OCI-LY3 (cell line): ENCODE results near the gene CTNNBL1.

Experiments
- H2AFZ ChIP-seq: fragments of 200-600, 300-600 bp; shearing (Covaris generic); 2 replicates; pipeline ENCODE4 v1.6.0; 2014; ENCODE audit warnings: antibody characterized with exemption, low read depth, low read length
- H3K27ac ChIP-seq: fragments of 200-600, 300-600 bp; sonication (generic); 2 replicates; pipeline ENCODE4 v1.5.1; 2014; ENCODE audit warnings: mild to moderate bottlenecking, low read length, moderate library complexity, mixed read lengths
- H3K27me3 ChIP-seq: fragments of 200-600, 300-600 bp; sonication (generic); 2 replicates; pipeline ENCODE4 v1.6.1; 2014; ENCODE audit warnings: low read depth, low read length, mixed read lengths
- H3K36me3 ChIP-seq: fragments of 200-600, 300-600 bp; sonication (generic); replicated peaks from 2 replicates; pipeline ENCODE3; 2014; ENCODE audit warnings: low read depth, low read length, mixed read lengths
- H3K4me1 ChIP-seq: fragments of 300-600, 200-600 bp; sonication (generic); 2 replicates; pipeline ENCODE4 v1.6.1; 2014; ENCODE audit warnings: low read length, mixed read lengths
- H3K4me2 ChIP-seq: fragments of 200-600, 300-600 bp; sonication (generic); 2 replicates; pipeline ENCODE4 v1.6.1; 2014; ENCODE audit warnings: low read length, mixed read lengths
- H3K4me3 ChIP-seq: fragments of 300-600, 200-600 bp; sonication (generic); 2 replicates; pipeline ENCODE4 v1.5.1; 2014; ENCODE audit warnings: antibody characterized with exemption, mild to moderate bottlenecking, low read length, moderate library complexity
- H3K79me2 ChIP-seq: fragments of 300-600, 200-600 bp; shearing (Covaris generic); 2 replicates; pipeline ENCODE4 v1.6.1; 2014; ENCODE audit warnings: mild to moderate bottlenecking, low read length, mixed read lengths
- H3K9ac ChIP-seq: fragments of 300-600, 200-600 bp; shearing (Covaris generic); 2 replicates; pipeline ENCODE4 v1.6.0; 2014; ENCODE audit warnings: mild to moderate bottlenecking, low read length, moderate library complexity
- H3K9me3 ChIP-seq: fragments of 200-600, 300-600 bp; shearing (Covaris generic); 2 replicates; pipeline ENCODE4 v1.6.1; 2014; ENCODE audit warnings: low read length, mixed read lengths; ENCODE audit not compliant: insufficient read depth
- H4K20me1 ChIP-seq: fragments of 200-600, 300-600 bp; sonication (generic); 2 replicates; pipeline ENCODE4 v1.6.1; 2016; ENCODE audit warnings: low read length, mixed read lengths; ENCODE audit not compliant: insufficient read depth
- EZH2phosphoT487 ChIP-seq: fragments of 200-600 bp; shearing (Covaris generic); IDR thresholded peaks from 2 replicates; pipeline ENCODE4 v1.6.1; 2018; ENCODE audit warnings: antibody characterized with exemption, mixed run types, low read depth
- TF ChIP-seq, protein P1 (sequence below): fragments of 200-600, 300-600 bp; sonication (generic); IDR thresholded peaks from 2 replicates; pipeline ENCODE4 v1.5.1; 2014; ENCODE audit warnings: antibody characterized with exemption, low read length, low read depth

The CTNNBL1 gene

DNA sequence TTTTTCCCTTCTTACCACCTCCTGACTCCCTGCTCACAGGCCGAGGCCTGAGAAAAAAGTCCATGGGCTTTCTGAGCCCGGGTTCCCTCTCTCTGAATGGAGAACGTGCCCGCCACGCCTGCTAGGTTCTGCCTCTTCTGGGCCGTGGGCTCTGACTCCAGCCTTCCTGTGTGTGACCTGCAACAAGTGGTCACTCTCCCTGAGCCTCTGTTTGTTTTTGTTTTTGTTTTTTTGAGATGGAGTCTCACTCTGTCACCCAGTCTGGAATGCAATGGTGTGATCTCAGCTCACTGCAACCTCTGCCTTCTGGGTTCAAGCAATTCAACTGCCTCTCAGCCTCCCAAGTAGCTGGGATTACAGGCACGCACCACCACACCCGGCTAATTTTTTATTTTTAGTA lies 191.2 kb downstream of the CTNNBL1 start:
- Histone ChIP-seq H3K36me3 (no peaks in the 10 kb centered on the region), H3K27ac (no peak overlapping the region), H3K9me3 (no peaks in the 10 kb centered on the region), H3K4me3 (no peak overlapping the region), H3K4me2 (no peak overlapping the region), H3K79me2 (no peaks in the 10 kb centered on the region), H3K4me1 (peaks cover 9% of the 10 kb centered on the region), H3K9ac (no peak overlapping the region), H3K27me3 (no peaks in the 10 kb centered on the region), H2AFZ (no peak overlapping the region), H4K20me1 (no peaks in the 10 kb centered on the region)
- TF ChIP-seq, protein P1, sequence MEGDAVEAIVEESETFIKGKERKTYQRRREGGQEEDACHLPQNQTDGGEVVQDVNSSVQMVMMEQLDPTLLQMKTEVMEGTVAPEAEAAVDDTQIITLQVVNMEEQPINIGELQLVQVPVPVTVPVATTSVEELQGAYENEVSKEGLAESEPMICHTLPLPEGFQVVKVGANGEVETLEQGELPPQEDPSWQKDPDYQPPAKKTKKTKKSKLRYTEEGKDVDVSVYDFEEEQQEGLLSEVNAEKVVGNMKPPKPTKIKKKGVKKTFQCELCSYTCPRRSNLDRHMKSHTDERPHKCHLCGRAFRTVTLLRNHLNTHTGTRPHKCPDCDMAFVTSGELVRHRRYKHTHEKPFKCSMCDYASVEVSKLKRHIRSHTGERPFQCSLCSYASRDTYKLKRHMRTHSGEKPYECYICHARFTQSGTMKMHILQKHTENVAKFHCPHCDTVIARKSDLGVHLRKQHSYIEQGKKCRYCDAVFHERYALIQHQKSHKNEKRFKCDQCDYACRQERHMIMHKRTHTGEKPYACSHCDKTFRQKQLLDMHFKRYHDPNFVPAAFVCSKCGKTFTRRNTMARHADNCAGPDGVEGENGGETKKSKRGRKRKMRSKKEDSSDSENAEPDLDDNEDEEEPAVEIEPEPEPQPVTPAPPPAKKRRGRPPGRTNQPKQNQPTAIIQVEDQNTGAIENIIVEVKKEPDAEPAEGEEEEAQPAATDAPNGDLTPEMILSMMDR, result no peak
- TF ChIP-seq EZH2phosphoT487, result no peak

DNA sequence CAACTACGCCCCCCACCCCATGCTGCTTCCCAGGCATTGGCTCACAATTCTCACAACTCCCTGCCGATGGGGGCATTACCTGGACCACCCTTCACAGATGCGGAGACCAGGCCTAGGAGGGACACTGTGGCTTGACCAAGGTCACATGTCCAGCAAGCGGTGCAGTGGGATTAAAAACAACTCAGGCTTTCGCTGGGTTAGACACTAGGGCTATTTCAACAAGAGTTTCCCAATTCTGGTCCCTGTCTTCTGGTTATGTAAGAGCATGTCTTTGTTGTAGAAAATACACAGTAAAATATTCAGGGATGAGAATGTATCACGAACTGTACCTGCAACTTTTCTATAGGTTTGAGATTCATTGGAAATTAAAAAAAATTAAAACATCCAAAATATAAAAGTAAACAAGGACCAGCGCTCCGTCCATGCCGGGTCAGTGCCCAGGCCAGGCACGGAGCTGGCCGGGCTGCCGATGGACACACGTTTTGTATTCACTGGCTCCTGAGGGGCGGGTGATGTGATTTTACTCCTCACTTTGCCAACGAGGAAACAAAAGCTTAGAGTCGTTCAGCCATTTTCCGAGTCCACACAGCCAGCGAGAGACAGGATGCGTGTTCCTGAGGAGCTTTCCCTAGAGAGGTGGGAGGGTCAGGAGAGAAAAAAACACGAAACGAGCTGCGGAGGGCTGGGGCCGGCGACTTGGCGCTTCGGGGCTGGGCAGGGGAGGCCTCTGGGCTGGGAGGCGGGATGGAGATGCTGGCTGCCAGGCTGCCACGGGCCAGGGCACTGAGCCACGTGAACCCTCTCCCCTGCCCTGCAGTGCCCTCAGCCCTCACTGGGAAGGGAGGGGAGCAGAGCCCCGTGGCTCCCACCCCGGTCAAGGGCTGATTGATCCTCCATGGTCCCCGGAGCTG lies 192.0 kb downstream of the CTNNBL1 start:
- no peaks in the 10 kb centered on the region for H3K79me2 ChIP-seq
- no peak overlapping the region for H3K4me3 ChIP-seq
- no peaks in the 10 kb centered on the region for H3K27me3 ChIP-seq
- TF ChIP-seq, protein P1, result no peak
- no peak for TF ChIP-seq EZH2phosphoT487
- no peak overlapping the region for H3K9ac ChIP-seq
- no peaks in the 10 kb centered on the region for H3K9me3 ChIP-seq
- no peak overlapping the region for H2AFZ ChIP-seq
- H3K27ac ChIP-seq, result no peak overlapping the region
- H3K4me1 ChIP-seq, result peaks cover 17% of the 10 kb centered on the region
- H3K4me2 ChIP-seq, result no peak overlapping the region
- no peaks in the 10 kb centered on the region for H4K20me1 ChIP-seq
- H3K36me3 ChIP-seq, result no peaks in the 10 kb centered on the region

DNA sequence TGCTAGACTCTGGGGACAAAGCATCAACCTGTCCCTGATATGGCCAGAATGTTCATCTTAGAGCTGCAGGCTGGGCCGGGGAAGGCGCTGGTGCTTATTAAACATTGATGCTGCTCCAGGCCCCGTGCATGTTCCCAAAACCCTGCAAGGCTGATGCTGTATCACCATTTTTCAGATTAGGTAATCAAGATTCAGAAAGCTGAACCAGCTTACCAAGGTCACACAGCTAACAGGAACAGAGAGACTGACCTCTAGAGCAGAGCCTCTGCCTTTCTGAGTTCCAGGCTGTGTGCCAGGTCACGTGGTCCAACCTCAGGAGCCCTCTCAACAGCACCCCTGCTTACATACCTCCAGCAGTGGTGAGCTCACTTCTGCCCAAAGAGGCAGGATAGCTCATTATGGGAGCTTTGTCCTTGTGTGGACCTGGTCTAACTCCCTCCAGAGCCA lies 193.0 kb downstream of the CTNNBL1 start:
- Histone ChIP-seq H3K27me3 (no peaks in the 10 kb centered on the region), H4K20me1 (no peaks in the 10 kb centered on the region), H3K79me2 (no peaks in the 10 kb centered on the region), H3K9me3 (no peaks in the 10 kb centered on the region), H3K4me3 (no peak overlapping the region), H2AFZ (no peak overlapping the region), H3K4me2 (no peak overlapping the region), H3K4me1 (peaks cover 21% of the 10 kb centered on the region), H3K9ac (no peak overlapping the region), H3K36me3 (no peaks in the 10 kb centered on the region), H3K27ac (no peak overlapping the region)
- no peak for TF ChIP-seq EZH2phosphoT487
- TF ChIP-seq, protein P1, result no peak

DNA sequence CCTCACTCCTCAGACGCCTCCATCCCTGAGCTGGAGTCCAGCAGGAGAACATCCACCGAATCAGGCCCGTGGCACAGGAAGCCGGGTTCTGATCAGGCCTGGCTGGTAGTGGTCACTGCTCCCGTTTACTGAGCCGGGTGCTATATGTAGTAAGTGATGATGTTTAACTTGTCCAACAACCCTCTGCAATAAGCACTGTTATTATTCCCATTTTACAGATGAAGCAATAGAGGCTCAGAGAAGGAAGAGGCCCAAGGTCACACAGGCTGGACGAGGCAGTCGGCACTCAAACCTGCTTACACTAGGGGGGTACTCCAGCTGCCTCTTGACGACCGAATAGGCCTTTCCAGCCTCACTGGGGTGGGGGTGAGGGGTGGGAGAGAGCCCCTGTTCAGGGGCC lies 194.8 kb downstream of the CTNNBL1 start:
- Histone ChIP-seq H3K9ac (no peak overlapping the region), H3K4me2 (no peak overlapping the region), H3K27ac (no peak overlapping the region), H3K4me1 (peaks cover 21% of the 10 kb centered on the region), H3K27me3 (no peaks in the 10 kb centered on the region), H3K9me3 (no peaks in the 10 kb centered on the region), H4K20me1 (no peaks in the 10 kb centered on the region), H2AFZ (no peak overlapping the region), H3K36me3 (no peaks in the 10 kb centered on the region), H3K4me3 (no peak overlapping the region), H3K79me2 (no peaks in the 10 kb centered on the region)
- TF ChIP-seq, protein P1, result no peak
- TF ChIP-seq EZH2phosphoT487, result no peak
